ENCODE measurements around the gene TRAPPC14.
"Not testable (repeated sequence)": the region's sequence is repeated elsewhere in the genome, so short reads cannot be mapped to it uniquely, and the experiment has no call there.

Gene TRAPPC14

GRCh38 chr7:100158229-100159098 lies at the start of gene TRAPPC14:
TRAPPC14 (minus strand) TSS chr7:100158723; CDS start chr7:100158499, 224 bp downstream.
- in situ Hi-C loops (cut with HindIII; ENCODE audit: low sequenced_read_pairs): no loop called here
- no peak for TF ChIP-seq CTCF (IDR thresholded peaks at IDR 0.05; ENCODE audit: low read depth, low read length)
- peak; percentile 85 for DNase-seq (ENCODE audit: low read depth, low spot score)
- H3K4me3 ChIP-seq (ENCODE audit: low read depth, low read length): peak within 1 kb of the TSS; percentile 57

GRCh38 chr7:100204454-100204853 lies 45.9 kb upstream of the TRAPPC14 start:
- TF ChIP-seq CTCF (IDR thresholded peaks at IDR 0.05; ENCODE audit: low read depth, low read length): no peak
- no peak for DNase-seq (ENCODE audit: low read depth, low spot score)
- H3K4me3 ChIP-seq (ENCODE audit: low read depth, low read length): no peak overlapping the region
- in situ Hi-C loops (cut with HindIII; ENCODE audit: low sequenced_read_pairs): no loop called here

GRCh38 chr7:100200693-100201092 lies 42.2 kb upstream of the TRAPPC14 start:
- no peak for DNase-seq (ENCODE audit: low read depth, low spot score)
- in situ Hi-C loops (cut with HindIII; ENCODE audit: low sequenced_read_pairs): no loop called here
- TF ChIP-seq CTCF (IDR thresholded peaks at IDR 0.05; ENCODE audit: low read depth, low read length): no peak
- no peak overlapping the region for H3K4me3 ChIP-seq (ENCODE audit: low read depth, low read length)

- no peak overlapping the region for H3K4me3 ChIP-seq (ENCODE audit: low read depth, low read length)
- in situ Hi-C loops (cut with HindIII; ENCODE audit: low sequenced_read_pairs): no loop called here
- TF ChIP-seq CTCF (IDR thresholded peaks at IDR 0.05; ENCODE audit: low read depth, low read length): no peak
- DNase-seq (ENCODE audit: low read depth, low spot score): no peak
These were observed 39.7 kb upstream of the TRAPPC14 start for GRCh38 chr7:100198266-100198665.

GRCh38 chr7:100195901-100196322 lies 37.4 kb upstream of the TRAPPC14 start:
- DNase-seq (ENCODE audit: low read depth, low spot score); H3K4me3 ChIP-seq (ENCODE audit: low read depth, low read length); in situ Hi-C loops (cut with HindIII; ENCODE audit: low sequenced_read_pairs): not testable (repeated sequence)

GRCh38 chr7:100195222-100195621 lies 36.7 kb upstream of the TRAPPC14 start:
- no peak for TF ChIP-seq CTCF (IDR thresholded peaks at IDR 0.05; ENCODE audit: low read depth, low read length)
- in situ Hi-C loops (cut with HindIII; ENCODE audit: low sequenced_read_pairs): no loop called here
- DNase-seq (ENCODE audit: low read depth, low spot score): no peak

GRCh38 chr7:100192969-100193368 lies 34.4 kb upstream of the TRAPPC14 start:
- no peak for TF ChIP-seq CTCF (IDR thresholded peaks at IDR 0.05; ENCODE audit: low read depth, low read length)
- in situ Hi-C loops (cut with HindIII; ENCODE audit: low sequenced_read_pairs): no loop called here
- H3K4me3 ChIP-seq (ENCODE audit: low read depth, low read length): no peak overlapping the region
- DNase-seq (ENCODE audit: low read depth, low spot score): no peak

More at GRCh38 chr7:100195222-100195621, 36.7 kb upstream of the TRAPPC14 start:
- no peak overlapping the region for H3K4me3 ChIP-seq (ENCODE audit: low read depth, low read length)

GRCh38 chr7:100192281-100192862 lies 33.8 kb upstream of the TRAPPC14 start:
- H3K4me3 ChIP-seq (ENCODE audit: low read depth, low read length); DNase-seq (ENCODE audit: low read depth, low spot score); in situ Hi-C loops (cut with HindIII; ENCODE audit: low sequenced_read_pairs): not testable (repeated sequence)
